HEK293 (cell line): ENCODE measurements around the gene AIG1.

Experiments
- CTCF ChIA-PET: fragments of 350-600 bp; formaldehyde crosslinking; extraction: SDS; loops from one replicate; lab custom pipeline; 2021; ENCODE audit warnings: antibody characterized with exemption; lab: Yijun Ruan, JAX
- POLR2A ChIA-PET: fragments of 300-600 bp; formaldehyde crosslinking; extraction: SDS; loops from one replicate; lab custom pipeline; 2020; ENCODE audit warnings: antibody characterized with exemption, inconsistent platforms; lab: Yijun Ruan, JAX
- H3K27ac ChIP-seq: fragments of 200-500 bp; sonication (Bioruptor generic); 2 replicates; pipeline ENCODE4 v1.5.1; 2014; ENCODE audit warnings: low read depth, low read length, control low read depth, inconsistent platforms; ENCODE audit errors: extremely low read depth
- H3K36me3 ChIP-seq, 2 experiments: fragments of 200-500 bp in 1 of 2; sonication (Bioruptor generic) in 1 of 2; 1 replicate in 1 of 2; 2 replicates in 1 of 2; pipeline ENCODE4 v1.5.1; 2014 to 2017; ENCODE audit warnings: inconsistent platforms in 2 of 2, low read length in 2 of 2; ENCODE audit not compliant: control insufficient read depth in 2 of 2, insufficient read depth in 1 of 2
- H3K4me1 ChIP-seq: fragments of 200-500 bp; sonication (Bioruptor generic); 2 replicates; pipeline ENCODE4 v1.5.1; 2014; ENCODE audit warnings: mild to moderate bottlenecking, low read length, inconsistent platforms; ENCODE audit not compliant: control insufficient read depth, insufficient read depth
- H3K4me3 ChIP-seq: 2 replicates; pipeline ENCODE4 v1.5.1; 2011; ENCODE audit warnings: low read depth, mild to moderate bottlenecking, control low read depth, low read length, moderate library complexity
- H3K9me3 ChIP-seq: fragments of 200-500 bp; sonication (Bioruptor generic); 2 replicates; pipeline ENCODE4 v1.5.1; 2014; ENCODE audit warnings: low read depth, low read length, inconsistent platforms; ENCODE audit not compliant: control insufficient read depth, insufficient read depth
- KLF10 ChIP-seq: fragments of 450-650 bp; IDR thresholded peaks from 2 replicates; pipeline ENCODE4 v1.5.1; 2018; ENCODE audit warnings: missing biosample characterization, mild to moderate bottlenecking, missing genetic modification characterization
- KLF16 ChIP-seq: fragments of 450-650 bp; formaldehyde crosslinking; IDR thresholded peaks from 2 replicates; pipeline ENCODE4 v1.5.1; 2017; ENCODE audit warnings: missing biosample characterization, missing genetic modification characterization
- PRDM6 ChIP-seq: fragments of 450-650 bp; formaldehyde crosslinking; IDR thresholded peaks from 2 replicates; pipeline ENCODE4 v1.5.1; 2017; ENCODE audit warnings: missing biosample characterization, missing genetic modification characterization
- ZBTB10 ChIP-seq: fragments of 450-650 bp; formaldehyde crosslinking; IDR thresholded peaks from 2 replicates; pipeline ENCODE4 v1.5.1; 2016; ENCODE audit warnings: missing biosample characterization, missing genetic modification characterization
- ZBTB8A ChIP-seq: fragments of 450-650 bp; formaldehyde crosslinking; IDR thresholded peaks from 2 replicates; pipeline ENCODE4 v1.5.1; 2016; ENCODE audit warnings: missing biosample characterization, missing genetic modification characterization
- ZFP41 ChIP-seq: fragments of 450-650 bp; formaldehyde crosslinking; IDR thresholded peaks from 2 replicates; pipeline ENCODE4 v1.5.1; 2016; ENCODE audit warnings: missing biosample characterization, missing genetic modification characterization, borderline replicate concordance
- ZNF146 ChIP-seq: fragments of 450-650 bp; formaldehyde crosslinking; IDR thresholded peaks from 2 replicates; pipeline ENCODE4 v1.5.1; 2016; ENCODE audit warnings: missing biosample characterization, missing genetic modification characterization
- ZNF214 ChIP-seq: fragments of 450-650 bp; formaldehyde crosslinking; IDR thresholded peaks from 2 replicates; pipeline ENCODE4 v1.5.1; 2017; ENCODE audit warnings: missing biosample characterization, mild to moderate bottlenecking, missing genetic modification characterization, borderline replicate concordance
- ZNF311 ChIP-seq: fragments of 450-650 bp; formaldehyde crosslinking; IDR thresholded peaks from 2 replicates; pipeline ENCODE4 v1.5.1; 2017; ENCODE audit warnings: missing biosample characterization, missing genetic modification characterization, borderline replicate concordance
- ZNF426 ChIP-seq: fragments of 450-650 bp; formaldehyde crosslinking; IDR thresholded peaks from 2 replicates; pipeline ENCODE4 v1.5.1; 2017; ENCODE audit warnings: missing biosample characterization, missing genetic modification characterization, mild to moderate bottlenecking, inconsistent platforms, moderate library complexity
- ZNF624 ChIP-seq: fragments of 450-650 bp; formaldehyde crosslinking; IDR thresholded peaks from 2 replicates; pipeline ENCODE4 v1.5.1; 2017; ENCODE audit warnings: missing biosample characterization, missing genetic modification characterization
- ZNF660 ChIP-seq: fragments of 450-650 bp; IDR thresholded peaks from 2 replicates; pipeline ENCODE4 v1.5.1; 2018; ENCODE audit warnings: missing biosample characterization, mild to moderate bottlenecking, missing genetic modification characterization
- ZNF830 ChIP-seq: fragments of 450-650 bp; IDR thresholded peaks from 2 replicates; pipeline ENCODE4 v1.5.0; 2018; ENCODE audit warnings: missing biosample characterization, missing genetic modification characterization, low read depth, mild to moderate bottlenecking, moderate library complexity
- ZNF837 ChIP-seq: fragments of 450-650 bp; formaldehyde crosslinking; IDR thresholded peaks from 2 replicates; pipeline ENCODE4 v1.5.1; 2016; ENCODE audit warnings: missing biosample characterization, missing genetic modification characterization
- ZSCAN23 ChIP-seq: fragments of 450-650 bp; formaldehyde crosslinking; IDR thresholded peaks from 2 replicates; pipeline ENCODE4 v1.5.1; 2016; ENCODE audit warnings: missing biosample characterization, missing genetic modification characterization
- TF ChIP-seq, protein P1 (sequence below): fragments of 450-650 bp; formaldehyde crosslinking; IDR thresholded peaks from 2 replicates; pipeline ENCODE4 v1.5.1; 2017; ENCODE audit warnings: missing biosample characterization, missing genetic modification characterization
- TF ChIP-seq, protein P2 (sequence below): fragments of 450-650 bp; formaldehyde crosslinking; IDR thresholded peaks from 2 replicates; pipeline ENCODE4 v1.5.1; 2016; ENCODE audit warnings: missing biosample characterization, missing genetic modification characterization
- TF ChIP-seq, protein P3 (sequence below): fragments of 450-650 bp; formaldehyde crosslinking; conservative IDR thresholded peaks from 2 replicates; pipeline ENCODE4 v1.5.1; 2016; ENCODE audit warnings: low read depth, missing biosample characterization, missing genetic modification characterization

AIG1 gene

DNA sequence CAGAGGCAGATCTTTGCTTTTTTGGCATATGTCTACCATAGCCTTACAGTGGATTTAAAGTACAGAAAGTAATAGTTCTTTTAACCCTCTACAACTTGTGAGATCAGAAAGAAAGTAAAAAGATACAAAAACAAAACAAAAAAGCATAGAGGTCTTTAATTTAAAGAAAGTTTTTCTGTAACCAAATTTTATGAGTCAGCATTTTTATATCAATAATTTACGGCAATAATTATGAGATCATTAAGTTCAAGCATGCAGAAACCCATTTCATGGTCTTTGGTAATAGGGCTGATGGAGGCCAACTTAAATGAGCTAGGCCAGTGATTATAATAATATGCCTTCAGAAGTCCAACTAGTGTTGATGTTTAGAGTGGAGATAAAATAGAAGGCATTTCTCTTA lies 145.9 kb downstream of the AIG1 start:
- Histone ChIP-seq H3K27ac (no peak overlapping the region), H3K4me1 (no peaks in the 10 kb centered on the region), H3K36me3 (no peaks in the 10 kb centered on the region), H3K9me3 (no peaks in the 10 kb centered on the region), H3K4me3 (no peak overlapping the region)
- CTCF ChIA-PET, result no interaction called here
- TF ChIP-seq PRDM6 (tag by site-specific recombination) (peak; percentile 18; the same call in 1 of the 2 replicates), ZNF426 (tag by site-specific recombination) (no peak)
- POLR2A ChIA-PET, result no interaction called here

DNA sequence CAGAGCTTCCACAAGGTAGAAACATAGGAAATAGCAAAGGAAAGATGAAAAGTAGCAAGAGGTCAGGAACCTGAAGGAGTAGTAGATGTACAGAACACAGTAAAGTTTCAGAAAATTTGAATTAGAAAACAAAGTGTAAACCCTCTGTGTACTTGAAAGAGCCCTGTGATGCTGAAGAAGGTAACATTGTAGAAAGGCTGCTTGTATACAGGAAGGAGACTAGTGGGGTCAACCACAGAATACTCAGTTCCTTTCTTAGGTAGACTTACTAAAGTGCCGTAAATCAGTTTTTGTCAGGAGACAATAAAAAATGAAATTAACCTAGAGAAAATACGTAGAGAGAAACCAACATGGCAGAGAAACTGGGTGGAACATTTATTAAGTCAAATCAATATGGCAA lies 149.7 kb downstream of the AIG1 start:
- no peaks in the 10 kb centered on the region for H3K9me3 ChIP-seq
- no peaks in the 10 kb centered on the region for H3K4me1 ChIP-seq
- H3K36me3 ChIP-seq, result no peaks in the 10 kb centered on the region
- H3K27ac ChIP-seq, result no peak overlapping the region
- no peak overlapping the region for H3K4me3 ChIP-seq
- POLR2A ChIA-PET, result no interaction called here
- CTCF ChIA-PET, result no interaction called here
- no peak for TF ChIP-seq ZNF830 (tag by site-specific recombination)
- no peak for TF ChIP-seq ZNF660 (tag by site-specific recombination)
- no peak for TF ChIP-seq ZBTB10 (tag by site-specific recombination)
- TF ChIP-seq, protein P1, sequence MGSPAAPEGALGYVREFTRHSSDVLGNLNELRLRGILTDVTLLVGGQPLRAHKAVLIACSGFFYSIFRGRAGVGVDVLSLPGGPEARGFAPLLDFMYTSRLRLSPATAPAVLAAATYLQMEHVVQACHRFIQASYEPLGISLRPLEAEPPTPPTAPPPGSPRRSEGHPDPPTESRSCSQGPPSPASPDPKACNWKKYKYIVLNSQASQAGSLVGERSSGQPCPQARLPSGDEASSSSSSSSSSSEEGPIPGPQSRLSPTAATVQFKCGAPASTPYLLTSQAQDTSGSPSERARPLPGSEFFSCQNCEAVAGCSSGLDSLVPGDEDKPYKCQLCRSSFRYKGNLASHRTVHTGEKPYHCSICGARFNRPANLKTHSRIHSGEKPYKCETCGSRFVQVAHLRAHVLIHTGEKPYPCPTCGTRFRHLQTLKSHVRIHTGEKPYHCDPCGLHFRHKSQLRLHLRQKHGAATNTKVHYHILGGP (tag by site-specific recombination), result no peak
- TF ChIP-seq, protein P2, sequence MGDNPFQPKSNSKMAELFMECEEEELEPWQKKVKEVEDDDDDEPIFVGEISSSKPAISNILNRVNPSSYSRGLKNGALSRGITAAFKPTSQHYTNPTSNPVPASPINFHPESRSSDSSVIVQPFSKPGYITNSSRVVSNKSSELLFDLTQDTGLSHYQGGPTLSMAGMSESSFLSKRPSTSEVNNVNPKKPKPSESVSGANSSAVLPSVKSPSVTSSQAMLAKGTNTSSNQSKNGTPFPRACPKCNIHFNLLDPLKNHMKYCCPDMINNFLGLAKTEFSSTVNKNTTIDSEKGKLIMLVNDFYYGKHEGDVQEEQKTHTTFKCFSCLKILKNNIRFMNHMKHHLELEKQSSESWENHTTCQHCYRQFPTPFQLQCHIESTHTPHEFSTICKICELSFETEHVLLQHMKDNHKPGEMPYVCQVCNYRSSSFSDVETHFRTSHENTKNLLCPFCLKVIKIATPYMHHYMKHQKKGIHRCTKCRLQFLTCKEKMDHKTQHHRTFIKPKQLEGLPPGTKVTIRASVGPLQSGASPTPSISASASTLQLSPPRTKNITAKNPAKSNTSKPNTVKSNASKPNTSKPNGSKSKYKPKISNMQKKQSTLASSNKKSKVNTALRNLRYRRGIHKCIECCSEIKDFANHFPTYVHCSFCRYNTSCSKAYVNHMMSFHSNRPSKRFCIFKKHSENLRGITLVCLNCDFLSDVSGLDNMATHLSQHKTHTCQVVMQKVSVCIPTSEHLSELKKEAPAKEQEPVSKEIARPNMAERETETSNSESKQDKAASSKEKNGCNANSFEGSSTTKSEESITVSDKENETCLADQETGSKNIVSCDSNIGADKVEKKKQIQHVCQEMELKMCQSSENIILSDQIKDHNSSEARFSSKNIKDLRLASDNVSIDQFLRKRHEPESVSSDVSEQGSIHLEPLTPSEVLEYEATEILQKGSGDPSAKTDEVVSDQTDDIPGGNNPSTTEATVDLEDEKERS (tag by site-specific recombination), result no peak
- TF ChIP-seq ZNF837 (tag by site-specific recombination), result no peak
- TF ChIP-seq ZNF311 (tag by site-specific recombination), result no peak
- TF ChIP-seq KLF10 (tag by site-specific recombination), result no peak
- no peak for TF ChIP-seq ZNF146 (tag by site-specific recombination)
- no peak for TF ChIP-seq KLF16 (tag by site-specific recombination)
- TF ChIP-seq, protein P3, sequence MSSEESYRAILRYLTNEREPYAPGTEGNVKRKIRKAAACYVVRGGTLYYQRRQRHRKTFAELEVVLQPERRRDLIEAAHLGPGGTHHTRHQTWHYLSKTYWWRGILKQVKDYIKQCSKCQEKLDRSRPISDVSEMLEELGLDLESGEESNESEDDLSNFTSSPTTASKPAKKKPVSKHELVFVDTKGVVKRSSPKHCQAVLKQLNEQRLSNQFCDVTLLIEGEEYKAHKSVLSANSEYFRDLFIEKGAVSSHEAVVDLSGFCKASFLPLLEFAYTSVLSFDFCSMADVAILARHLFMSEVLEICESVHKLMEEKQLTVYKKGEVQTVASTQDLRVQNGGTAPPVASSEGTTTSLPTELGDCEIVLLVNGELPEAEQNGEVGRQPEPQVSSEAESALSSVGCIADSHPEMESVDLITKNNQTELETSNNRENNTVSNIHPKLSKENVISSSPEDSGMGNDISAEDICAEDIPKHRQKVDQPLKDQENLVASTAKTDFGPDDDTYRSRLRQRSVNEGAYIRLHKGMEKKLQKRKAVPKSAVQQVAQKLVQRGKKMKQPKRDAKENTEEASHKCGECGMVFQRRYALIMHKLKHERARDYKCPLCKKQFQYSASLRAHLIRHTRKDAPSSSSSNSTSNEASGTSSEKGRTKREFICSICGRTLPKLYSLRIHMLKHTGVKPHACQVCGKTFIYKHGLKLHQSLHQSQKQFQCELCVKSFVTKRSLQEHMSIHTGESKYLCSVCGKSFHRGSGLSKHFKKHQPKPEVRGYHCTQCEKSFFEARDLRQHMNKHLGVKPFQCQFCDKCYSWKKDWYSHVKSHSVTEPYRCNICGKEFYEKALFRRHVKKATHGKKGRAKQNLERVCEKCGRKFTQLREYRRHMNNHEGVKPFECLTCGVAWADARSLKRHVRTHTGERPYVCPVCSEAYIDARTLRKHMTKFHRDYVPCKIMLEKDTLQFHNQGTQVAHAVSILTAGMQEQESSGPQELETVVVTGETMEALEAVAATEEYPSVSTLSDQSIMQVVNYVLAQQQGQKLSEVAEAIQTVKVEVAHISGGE (tag by site-specific recombination), result no peak
- no peak for TF ChIP-seq ZBTB8A (tag by site-specific recombination)
- TF ChIP-seq ZNF624 (tag by site-specific recombination), result no peak
- no peak for TF ChIP-seq ZNF214 (tag by site-specific recombination)
- no peak for TF ChIP-seq ZFP41 (tag by site-specific recombination)
- no peak for TF ChIP-seq ZSCAN23 (tag by site-specific recombination)
